ENCODE results near the gene PRC1. TPM values are rescaled to one million over a fixed set of nuclear protein-coding genes. Genes with fewer than 3 reads are reported as not detected.

PRC1 gene
- total RNA-seq, 3 donors from 2014 or later: 4.3 to 19.8 (median 10.5) TPM

GRCh38 chr15:90917569-90917968 is 76.8 kb downstream of the PRC1 start:
- no peak overlapping the region for H3K27ac ChIP-seq
- no peaks in the 10 kb centered on the region for H3K27me3 ChIP-seq
- no peaks in the 10 kb centered on the region for H3K9me3 ChIP-seq
- H3K4me1 ChIP-seq: no peaks in the 10 kb centered on the region
- H3K4me3 ChIP-seq: no peak overlapping the region
- intact Hi-C loops (cut with DNase I; ENCODE audit: low total_unique reads): no loop called here
- H3K36me3 ChIP-seq: peaks cover 11% of the 10 kb centered on the region
- no peak for DNase-seq (ENCODE audit: low spot score in 2 of 2)
- TF ChIP-seq POLR2AphosphoS5 (IDR thresholded peaks at IDR 0.05) (no peak), CTCF (IDR thresholded peaks at IDR 0.05) (no peak), POLR2A (IDR thresholded peaks at IDR 0.05) (no peak)

DNA sequence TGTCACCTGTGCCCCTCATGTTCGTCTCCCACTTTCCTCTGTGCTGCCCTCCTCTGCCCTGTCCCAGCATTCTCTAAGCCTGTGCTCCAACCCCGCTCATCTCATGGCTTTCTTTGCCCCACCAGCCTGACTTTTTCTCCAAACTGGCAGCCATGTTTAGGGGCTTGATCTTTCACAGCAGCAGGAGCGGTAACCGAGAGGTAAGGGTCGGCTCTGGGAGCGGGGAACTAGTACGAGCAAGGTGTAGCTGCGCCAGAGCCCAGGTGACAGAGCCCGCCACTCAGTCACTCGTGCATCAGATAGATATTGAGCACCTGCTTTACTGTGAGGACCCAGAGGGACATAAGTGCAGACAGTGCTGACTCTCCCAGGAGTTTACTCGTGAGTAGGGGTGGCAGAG is 77.9 kb downstream of the PRC1 start:
- Histone ChIP-seq H3K4me1 (no peaks in the 10 kb centered on the region), H3K4me3 (no peak overlapping the region), H3K36me3 (peaks cover 20% of the 10 kb centered on the region), H3K9me3 (no peaks in the 10 kb centered on the region), H3K27me3 (no peaks in the 10 kb centered on the region), H3K27ac (no peak overlapping the region)
- TF ChIP-seq CTCF (IDR thresholded peaks at IDR 0.05) (no peak), POLR2A (IDR thresholded peaks at IDR 0.05) (no peak), POLR2AphosphoS5 (IDR thresholded peaks at IDR 0.05) (no peak)
- intact Hi-C loops (cut with DNase I; ENCODE audit: low total_unique reads): no loop called here
- no peak for DNase-seq (ENCODE audit: low spot score in 2 of 2)

Other genes starting within 250 kb of the PRC1 start
- 10 to 100 TPM; 34.5 to 48.5 (median 36.4) TPM for gene FURIN, start 125.9 kb downstream of the PRC1 start, total RNA-seq
- 10 to 100 TPM; 41.4 to 54.7 (median 42.3) TPM for gene FES, start 110.0 kb downstream of the PRC1 start, total RNA-seq
- 10 to 100 TPM; 38.2 to 58.0 (median 56.9) TPM for gene MAN2A2, start 91.2 kb downstream of the PRC1 start, total RNA-seq
- 10 to 100 TPM; 19.0 to 22.3 (median 19.4) TPM for gene HDDC3, start 62.0 kb downstream of the PRC1 start, total RNA-seq
- gene UNC45A, start 59.2 kb downstream of the PRC1 start, total RNA-seq: 10 to 100 TPM; 52.4 to 65.0 (median 59.8) TPM
- gene RCCD1, start 39.7 kb downstream of the PRC1 start, total RNA-seq: 1 to 10 TPM; 5.3 to 9.8 (median 7.9) TPM
- 10 to 100 TPM in 1 of 3 donors, 1 to 10 TPM in 2; 8.8 to 10.7 (median 9.0) TPM for gene VPS33B, start 28.1 kb upstream of the PRC1 start, total RNA-seq
- gene SV2B, start 105.7 kb upstream of the PRC1 start, total RNA-seq: 1 to 10 TPM in 2 of 3 donors, under 1 TPM in 1; 0.44 to 4.9 (median 2.2) TPM

Measured in breast epithelium (tissue), 4 donors.